HEK293T (cell line): ENCODE results near the gene ANK3.

Experiments
- CTCF ChIA-PET: fragments of 350-600 bp; formaldehyde crosslinking; extraction: SDS; loops from one replicate; lab custom pipeline; 2021; ENCODE audit warnings: antibody characterized with exemption, inconsistent platforms; lab: Yijun Ruan, JAX
- POLR2A ChIA-PET: fragments of 350-600 bp; formaldehyde crosslinking; extraction: SDS; loops from one replicate; lab custom pipeline; 2020; ENCODE audit warnings: antibody characterized with exemption, inconsistent platforms; lab: Yijun Ruan, JAX
- DNase-seq: peaks from one replicate; pipeline ENCODE4 v3.0.0; 2012; ENCODE audit warnings: mixed read lengths; ENCODE audit errors: extremely low spot score
- ARNT ChIP-seq: fragments of 450-650 bp; IDR thresholded peaks from 2 replicates; pipeline ENCODE4 v1.6.1; 2017; ENCODE audit warnings: mild to moderate bottlenecking
- BHLHE40 ChIP-seq: fragments of 450-650 bp; IDR thresholded peaks from 2 replicates; pipeline ENCODE4 v1.6.1; 2016; ENCODE audit warnings: mild to moderate bottlenecking, moderate library complexity, borderline replicate concordance
- CTBP1 ChIP-seq: fragments of 450-650 bp; IDR thresholded peaks from 2 replicates; pipeline ENCODE4 v1.6.1; 2016; ENCODE audit warnings: borderline replicate concordance
- ELF4 ChIP-seq: fragments of 450-650 bp; IDR thresholded peaks from 2 replicates; pipeline ENCODE4 v1.6.1; 2017; ENCODE audit warnings: antibody characterized with exemption
- FOXA1 ChIP-seq: fragments of 450-650 bp; IDR thresholded peaks from 2 replicates; pipeline ENCODE4 v1.6.1; 2016; ENCODE audit warnings: mild to moderate bottlenecking
- FOXK2 ChIP-seq: fragments of 450-650 bp; IDR thresholded peaks from 2 replicates; pipeline ENCODE4 v1.6.1; 2016; ENCODE audit warnings: mild to moderate bottlenecking
- FOXM1 ChIP-seq: fragments of 450-650 bp; IDR thresholded peaks from 2 replicates; pipeline ENCODE4 v1.6.1; 2017; ENCODE audit warnings: mild to moderate bottlenecking, borderline replicate concordance
- HDGF ChIP-seq: fragments of 450-650 bp; IDR thresholded peaks from 2 replicates; pipeline ENCODE4 v1.6.1; 2017; ENCODE audit warnings: antibody characterized with exemption, borderline replicate concordance
- L3MBTL2 ChIP-seq: fragments of 450-650 bp; conservative IDR thresholded peaks from 2 replicates; pipeline ENCODE4 v1.6.1; 2016; ENCODE audit warnings: mild to moderate bottlenecking
- LEF1 ChIP-seq: fragments of 450-650 bp; IDR thresholded peaks from 2 replicates; pipeline ENCODE4 v1.6.1; 2017; ENCODE audit warnings: mild to moderate bottlenecking, borderline replicate concordance
- NFRKB ChIP-seq: fragments of 450-650 bp; IDR thresholded peaks from 2 replicates; pipeline ENCODE4 v1.6.1; 2016; ENCODE audit warnings: mild to moderate bottlenecking, moderate library complexity
- PKNOX1 ChIP-seq: fragments of 450-650 bp; IDR thresholded peaks from 2 replicates; pipeline ENCODE4 v1.6.1; 2016
- SP1 ChIP-seq: fragments of 450-650 bp; IDR thresholded peaks from 2 replicates; pipeline ENCODE4 v1.6.1; 2017
- SUZ12 ChIP-seq: fragments of 450-650 bp; IDR thresholded peaks from 2 replicates; pipeline ENCODE4 v1.6.1; 2016; ENCODE audit warnings: mild to moderate bottlenecking
- TARDBP ChIP-seq: fragments of 450-650 bp; IDR thresholded peaks from 2 replicates; pipeline ENCODE4 v1.6.1; 2016
- ZNF384 ChIP-seq: fragments of 450-650 bp; IDR thresholded peaks from 2 replicates; pipeline ENCODE4 v1.6.1; 2016

Gene ANK3

DNA sequence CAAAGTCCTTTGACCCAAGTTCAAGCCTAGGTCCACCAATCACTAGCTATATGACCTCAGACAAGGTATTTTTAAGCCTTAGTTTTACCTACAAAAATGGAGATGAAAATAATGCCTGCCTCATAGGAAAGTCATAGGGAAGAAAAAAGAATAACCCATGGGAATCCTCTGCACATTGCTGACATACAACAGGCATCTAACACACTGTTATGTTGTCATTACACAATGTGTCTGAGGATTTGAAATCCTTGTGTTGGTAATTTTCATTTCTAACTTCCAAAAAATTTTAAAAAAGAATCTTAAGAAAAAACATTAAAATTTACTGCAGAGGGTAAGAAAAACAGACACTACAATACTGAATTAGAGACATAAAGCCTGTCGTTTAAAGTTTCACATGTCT lies 5.7 kb downstream of the ANK3 start:
- POLR2A ChIA-PET = no interaction called here
- CTCF ChIA-PET = no interaction called here
- TF ChIP-seq CTBP1 (no peak), FOXA1 (no peak), SP1 (no peak), LEF1 (no peak), HDGF (no peak), NFRKB (no peak), ZNF384 (no peak), BHLHE40 (no peak)
- no peak for DNase-seq

- ChIA-PET POLR2A (no interaction called here), CTCF (no interaction called here)
- no peak for TF ChIP-seq SP1
- no peak for DNase-seq
These were observed 6.6 kb downstream of the ANK3 start for GRCh38 chr10:60382946-60383681.

DNA sequence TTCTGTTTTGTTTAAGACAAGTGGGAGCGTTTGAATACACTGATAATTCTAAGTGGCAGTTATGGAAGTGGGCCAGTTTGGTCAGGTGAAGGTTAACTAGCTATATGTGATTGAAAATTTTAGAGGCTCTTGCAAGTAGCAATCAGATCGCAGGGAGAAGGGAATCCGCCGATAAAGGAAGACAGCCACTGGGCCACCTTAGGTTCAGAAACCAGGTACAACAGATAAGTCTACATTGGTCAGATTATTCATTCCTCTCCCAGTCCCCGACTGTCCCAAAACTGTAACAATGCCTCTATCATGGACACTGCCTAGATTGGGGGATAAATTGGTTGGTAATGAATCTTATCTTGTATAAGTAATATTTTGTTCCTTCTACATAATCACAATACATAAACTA lies 8.9 kb downstream of the ANK3 start:
- no peak for DNase-seq
- CTCF ChIA-PET = no interaction called here
- TF ChIP-seq FOXK2 (no peak), SUZ12 (no peak), L3MBTL2 (no peak), LEF1 (no peak), ARNT (no peak), ELF4 (no peak), FOXA1 (no peak), SP1 (no peak), ZNF384 (no peak), CTBP1 (no peak), BHLHE40 (no peak), FOXM1 (no peak), PKNOX1 (no peak), HDGF (no peak), TARDBP (no peak), NFRKB (no peak)
- POLR2A ChIA-PET = no interaction called here

DNA sequence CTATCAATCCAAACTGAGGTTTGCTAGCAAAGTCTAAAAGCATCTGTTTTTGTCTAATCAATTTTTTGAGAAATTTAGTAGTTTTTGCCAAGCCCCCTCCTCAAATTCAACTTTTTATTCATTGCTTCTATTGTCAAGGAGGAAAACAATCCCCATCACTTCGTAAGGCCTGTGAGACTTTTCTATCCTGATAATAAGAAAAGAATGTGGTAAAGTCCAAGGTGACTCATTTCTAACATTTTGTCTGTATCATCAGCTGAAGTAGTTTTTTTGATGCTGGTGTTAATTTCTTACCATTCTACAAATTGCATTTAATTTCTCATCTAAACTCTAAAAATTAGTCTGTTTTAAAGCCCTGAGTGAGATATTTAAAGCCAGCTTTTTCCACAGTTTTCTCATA lies 11.7 kb downstream of the ANK3 start:
- CTCF ChIA-PET = no interaction called here
- no peak for DNase-seq
- TF ChIP-seq SP1 (no peak), TARDBP (no peak)
- POLR2A ChIA-PET = no interaction called here

GRCh38 chr10:60377042-60377352 lies 12.7 kb downstream of the ANK3 start:
- ChIA-PET CTCF (no interaction called here), POLR2A (no interaction called here)
- TF ChIP-seq L3MBTL2 = no peak
- no peak for DNase-seq

DNA sequence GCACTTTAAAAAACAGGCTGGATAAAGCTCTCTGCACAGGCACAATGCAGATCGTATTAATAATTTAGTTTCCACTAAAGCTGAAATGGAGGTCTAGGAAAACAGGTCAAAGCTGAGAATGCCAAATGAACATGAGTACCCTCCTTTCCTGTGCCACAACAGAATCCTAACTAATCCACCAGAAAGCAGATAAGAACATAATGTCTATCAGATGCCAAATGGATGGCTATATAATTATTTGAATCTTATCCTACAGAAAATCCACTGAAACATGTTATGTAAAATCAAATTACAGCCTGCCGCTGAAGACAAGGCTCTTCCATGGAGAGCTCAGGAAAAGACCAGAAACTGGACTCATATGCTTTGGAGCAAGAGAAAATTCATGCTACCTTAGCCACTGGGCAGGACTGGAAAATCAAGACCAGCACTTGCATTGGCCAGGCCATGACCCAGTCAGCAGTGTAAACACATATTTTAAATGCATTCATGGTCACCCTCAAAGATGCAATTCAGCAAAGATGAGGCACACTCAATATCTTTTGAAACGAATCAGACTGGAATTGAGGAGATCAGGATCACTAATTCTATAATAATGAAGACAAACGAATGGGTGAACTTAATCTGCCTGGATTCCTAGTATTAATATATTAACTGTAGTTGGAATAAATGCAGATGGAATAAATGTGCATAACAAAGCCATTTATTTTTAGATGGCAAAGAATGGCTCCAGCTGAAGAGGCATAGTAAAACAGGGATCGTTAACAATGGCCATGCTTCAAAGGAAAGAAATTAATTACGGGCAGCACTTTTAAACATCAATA lies 13.2 kb downstream of the ANK3 start:
- CTCF ChIA-PET = no interaction called here
- POLR2A ChIA-PET = no interaction called here
- no peak for DNase-seq
- TF ChIP-seq BHLHE40 (no peak), L3MBTL2 (no peak), HDGF (no peak), ELF4 (no peak), FOXK2 (no peak), CTBP1 (no peak)

GRCh38 chr10:60375293-60376004 lies 14.2 kb downstream of the ANK3 start:
- ChIA-PET POLR2A (no interaction called here), CTCF (no interaction called here)
- TF ChIP-seq ELF4 = no peak
- no peak for TF ChIP-seq FOXK2
- TF ChIP-seq TARDBP = no peak
- TF ChIP-seq FOXM1 = no peak
- no peak for TF ChIP-seq CTBP1
- TF ChIP-seq ARNT = no peak
- no peak for TF ChIP-seq PKNOX1
- no peak for TF ChIP-seq BHLHE40
- no peak for TF ChIP-seq LEF1
- no peak for TF ChIP-seq NFRKB
- TF ChIP-seq SUZ12 = no peak
- no peak for TF ChIP-seq ZNF384
- TF ChIP-seq HDGF = no peak
- no peak for TF ChIP-seq FOXA1
- TF ChIP-seq SP1 = no peak
- TF ChIP-seq L3MBTL2 = no peak
- no peak for DNase-seq
